GM18909 (cell line): ENCODE results near the gene ART5.
"Not testable (repeated sequence)": the region's sequence is repeated elsewhere in the genome, so short reads cannot be mapped to it uniquely, and the experiment has no call there.

Experiments
- ATAC-seq: cut with Tn5 transposase; IDR thresholded peaks from one replicate; pipeline ENCODE4 v1.9.1; 2021; ENCODE audit warnings: mild to moderate bottlenecking; ENCODE audit not compliant: unreplicated experiment, poor library complexity

The ART5 gene

GRCh38 chr11:3626250-3626960 lies 15.4 kb downstream of the ART5 start:
- ATAC-seq = no peak

GRCh38 chr11:3623767-3624458 lies 17.9 kb downstream of the ART5 start:
- ATAC-seq = no peak

DNA sequence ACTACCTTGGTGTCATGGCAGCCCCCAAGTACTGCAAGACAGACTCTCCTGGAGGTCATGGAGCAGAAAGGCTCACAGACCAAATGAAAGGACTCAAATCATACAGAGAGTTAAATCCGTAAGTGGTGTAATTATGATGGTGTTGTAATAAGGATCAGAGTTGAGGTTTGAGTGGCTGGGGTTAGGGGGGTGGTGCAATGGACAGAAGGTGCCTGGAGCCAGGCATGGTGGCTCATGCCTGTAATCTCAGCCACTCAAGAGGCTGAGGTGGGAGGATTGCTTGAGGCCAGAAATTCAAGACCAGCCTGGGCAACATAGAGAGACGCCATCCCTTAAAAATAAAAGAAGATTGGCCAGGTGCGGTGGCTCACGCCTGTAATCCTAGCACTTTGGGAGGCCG lies 18.7 kb downstream of the ART5 start:
- no peak for ATAC-seq

- no peak for ATAC-seq
Measured at GRCh38 chr11:3622521-3622920, 19.3 kb downstream of the ART5 start.

GRCh38 chr11:3617990-3618389 lies 23.8 kb downstream of the ART5 start:
- ATAC-seq = no peak

- ATAC-seq = no peak
Measured at GRCh38 chr11:3616721-3617460, 24.9 kb downstream of the ART5 start.

- ATAC-seq = no peak
Measured at GRCh38 chr11:3615998-3616397, 25.8 kb downstream of the ART5 start.

DNA sequence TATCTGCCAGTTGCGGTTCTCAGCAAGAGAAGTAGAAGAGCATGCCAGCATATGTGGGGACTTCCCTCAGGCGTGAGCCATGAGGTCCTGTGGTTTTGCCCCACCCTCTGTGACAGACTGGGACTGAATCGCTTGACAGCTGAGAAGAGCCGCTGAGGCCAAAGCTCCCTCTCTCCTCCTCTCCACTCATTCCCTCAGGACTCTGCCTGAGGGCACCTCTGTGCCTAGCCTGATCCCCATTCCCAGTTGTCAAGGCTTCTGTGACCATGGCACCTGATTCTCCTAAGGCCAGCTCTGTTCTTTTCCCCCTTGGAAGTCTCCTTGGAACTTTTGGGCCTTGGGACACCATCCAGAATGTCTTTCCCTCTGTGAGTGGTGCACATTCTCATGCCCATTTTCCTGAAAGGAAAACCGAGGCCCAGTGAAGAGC lies 27.0 kb downstream of the ART5 start:
- peak; percentile 64 for ATAC-seq

GRCh38 chr11:3613998-3614741 lies 27.6 kb downstream of the ART5 start:
- ATAC-seq = no peak

DNA sequence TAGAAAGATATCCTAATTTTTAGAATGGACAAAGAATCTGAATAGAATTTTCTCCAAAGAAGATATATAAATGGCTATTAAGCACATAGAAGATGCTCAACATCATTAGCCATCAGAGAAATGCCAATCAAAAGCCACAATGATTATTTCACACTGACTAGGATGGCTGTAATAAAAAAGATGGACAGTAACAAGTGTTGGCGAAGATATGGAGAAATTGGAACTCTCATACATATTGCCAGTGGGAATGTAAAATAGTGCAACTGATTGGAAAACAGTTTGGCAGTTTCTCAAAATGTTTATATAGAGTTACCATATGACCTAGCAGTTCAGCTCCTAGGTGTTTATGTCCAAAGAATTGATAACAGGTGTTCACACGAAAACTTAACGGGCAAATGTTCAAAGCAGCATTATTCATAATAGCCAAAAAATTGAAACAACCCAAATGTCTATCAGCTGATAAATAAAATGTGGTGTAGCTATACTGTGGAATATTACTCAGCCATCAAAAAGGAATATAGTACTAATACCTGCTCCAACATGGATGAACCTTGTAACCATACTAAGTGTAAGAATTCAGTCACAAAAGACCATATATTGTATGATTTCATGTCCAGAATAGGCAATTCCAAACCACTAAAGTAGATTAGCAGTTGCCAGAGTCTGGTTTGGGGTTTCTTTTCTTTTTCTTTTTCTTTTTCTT lies 29.7 kb downstream of the ART5 start:
- ATAC-seq = no peak

GRCh38 chr11:3610846-3611245 lies 30.9 kb downstream of the ART5 start:
- ATAC-seq = no peak

GRCh38 chr11:3609416-3610265 lies 32.2 kb downstream of the ART5 start:
- peak; percentile 57 for ATAC-seq

GRCh38 chr11:3605771-3606203 lies 36.0 kb downstream of the ART5 start:
- ATAC-seq = no peak

DNA sequence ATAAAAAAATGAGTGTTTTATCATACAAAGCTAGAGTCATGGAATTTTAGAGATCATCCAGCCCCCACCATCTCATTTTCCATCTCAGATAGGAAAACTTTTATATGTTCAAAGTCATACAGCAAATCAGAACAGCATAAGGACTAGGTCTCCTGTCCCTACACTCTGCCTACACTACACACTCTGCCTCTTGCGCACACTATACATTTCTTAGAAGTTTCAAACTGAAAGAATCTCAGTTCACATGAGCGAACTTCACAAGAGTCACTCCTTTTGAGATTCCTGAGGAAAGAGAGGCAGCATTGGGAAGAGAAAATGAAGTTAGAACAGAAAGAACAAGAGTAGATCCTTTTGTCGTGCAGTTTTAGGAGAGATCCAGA lies 36.5 kb downstream of the ART5 start:
- ATAC-seq = no peak

DNA sequence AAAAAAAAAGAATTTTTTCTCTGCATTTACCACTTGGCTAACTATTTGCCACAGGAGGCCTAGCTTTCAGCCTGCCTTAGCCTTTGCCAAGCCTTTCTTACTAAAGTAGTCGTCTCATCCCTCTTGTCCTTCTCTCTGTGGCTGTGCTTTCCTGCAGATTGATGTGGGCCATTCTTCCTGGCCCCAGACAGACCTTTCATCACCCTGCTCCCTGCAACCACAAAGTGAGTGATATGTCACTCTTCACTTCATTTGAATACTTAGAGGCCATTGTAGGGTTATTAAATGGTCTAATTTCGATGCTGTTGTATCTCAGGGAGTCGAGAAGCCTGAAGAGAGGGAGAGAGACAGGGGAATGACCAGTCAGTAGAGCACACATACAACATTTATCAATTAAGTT lies 37.6 kb downstream of the ART5 start:
- ATAC-seq = no peak

GRCh38 chr11:3600201-3600600 lies 41.6 kb downstream of the ART5 start:
- ATAC-seq = not testable (repeated sequence)

DNA sequence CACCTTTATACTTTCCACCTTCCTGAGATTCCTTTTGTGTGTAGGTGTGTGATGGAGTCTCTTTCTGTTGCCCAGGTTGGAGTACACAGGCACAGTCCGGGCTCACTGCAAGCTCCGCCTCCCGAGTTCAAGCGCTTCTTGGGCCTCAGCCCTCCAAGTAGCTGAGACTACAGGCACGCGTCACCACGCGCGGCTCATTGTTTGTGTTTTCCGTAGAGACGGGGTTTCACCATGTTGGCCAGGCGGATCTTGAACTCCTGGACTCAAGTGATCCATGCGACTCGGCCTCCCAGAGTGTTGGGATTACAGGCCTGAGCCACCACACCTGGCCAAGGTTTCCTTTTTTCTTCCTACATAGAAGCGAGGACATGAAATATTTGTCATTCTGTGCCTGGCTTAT lies 44.0 kb downstream of the ART5 start:
- not testable (repeated sequence) for ATAC-seq

DNA sequence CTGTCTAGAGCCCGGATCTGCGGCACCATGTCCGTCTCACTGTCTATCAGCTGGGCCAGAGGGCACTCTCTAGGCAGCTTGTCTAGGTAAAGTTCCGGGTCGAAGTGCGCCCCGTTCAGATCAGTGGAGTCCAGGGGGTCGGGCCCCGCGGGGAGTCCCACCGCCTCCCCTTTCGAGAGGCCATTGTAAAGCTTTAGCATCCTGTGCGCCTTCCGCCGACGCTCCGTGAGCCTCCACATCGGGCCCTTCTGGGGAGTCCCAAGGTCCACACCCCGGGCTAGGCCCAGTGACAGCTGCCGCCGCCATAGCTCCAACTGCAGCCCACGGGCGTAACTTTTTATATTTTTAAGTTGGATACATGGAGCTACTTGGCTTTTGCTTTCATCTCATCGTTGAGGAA lies 50.5 kb downstream of the ART5 start:
- ATAC-seq = not testable (repeated sequence)

GRCh38 chr11:3590193-3590592 lies 51.6 kb downstream of the ART5 start:
- ATAC-seq = not testable (repeated sequence)
